Endothelial cell of umbilical vein (primary cell): ENCODE measurements around the gene SPATA22. TPM values are rescaled to one million over a fixed set of nuclear protein-coding genes. Genes with fewer than 3 reads are reported as not detected.

Experiments used
- BruUV-seq: library from RNA; stranded (reverse); fragments of 400-500 nt; replicated peaks from 2 replicates; lab custom pipeline; 2021; lab: Mats Ljungman, UMichigan
- CTCF ChIA-PET: fragments of 300-600, 350-600 bp; sonication (Branson Sonifier 250); formaldehyde crosslinking; loops from one replicate; lab custom pipeline; 2021; ENCODE audit warnings: antibody characterized with exemption, inconsistent platforms; lab: Charles Lee
- POLR2A ChIA-PET: fragments of 300-600, 350-600 bp; sonication (Branson Sonifier 250); formaldehyde crosslinking; loops from one replicate; lab custom pipeline; 2021; ENCODE audit warnings: antibody characterized with exemption, inconsistent platforms; lab: Charles Lee
- DNase-seq: peaks from one replicate; pipeline ENCODE4 v3.0.0-alpha.2; 2011; ENCODE audit warnings: low read depth, low spot score
- FAIRE-seq: peaks from 2 replicates; lab custom pipeline; 2011; peaks lifted over from hg19 to GRCh38; lab: Jason Lieb, UNC
- H2AFZ ChIP-seq: 2 replicates; pipeline ENCODE4 v1.6.0; 2012; ENCODE audit warnings: low read depth, low read length, control low read depth, inconsistent platforms
- H3K27ac ChIP-seq: 2 replicates; pipeline ENCODE4 v1.5.1; 2011; ENCODE audit warnings: low read depth, mild to moderate bottlenecking, control low read depth, low read length, moderate library complexity; ENCODE audit not compliant: insufficient read depth
- H3K27me3 ChIP-seq, 2 experiments: 2 replicates each; pipeline versions ENCODE4 v1.6.0 to v1.6.1; 2011; ENCODE audit warnings: low read length in 2 of 2, mixed read lengths in 1 of 2; ENCODE audit not compliant: control insufficient read depth in 2 of 2, insufficient read depth in 2 of 2
- H3K36me3 ChIP-seq, 2 experiments: 2 replicates in 1 of 2; 3 replicates in 1 of 2; pipeline ENCODE4 v1.5.1; 2011; ENCODE audit warnings: low read length in 2 of 2, mild to moderate bottlenecking in 1 of 2, moderate library complexity in 1 of 2; ENCODE audit not compliant: control insufficient read depth in 2 of 2, insufficient read depth in 2 of 2; ENCODE audit errors: extremely low read depth in 1 of 2
- H3K4me1 ChIP-seq: 3 replicates; pipeline ENCODE4 v1.5.1; 2011; ENCODE audit warnings: mild to moderate bottlenecking, low read length; ENCODE audit not compliant: control insufficient read depth, insufficient read depth; ENCODE audit errors: extremely low read depth
- H3K4me2 ChIP-seq: 2 replicates; pipeline ENCODE4 v1.6.1; 2011; ENCODE audit warnings: low read length, control low read depth, mixed read lengths; ENCODE audit not compliant: insufficient read depth
- H3K4me3 ChIP-seq, 3 experiments: fragments of 200-600 bp in 1 of 3; sonication (generic), shearing (Covaris generic) in 1 of 3; replicated peaks in 1 of 3; 2 replicates each; pipeline ENCODE4 v1.5.1; 2011 to 2016; ENCODE audit warnings: control low read depth in 3 of 3, low read length in 3 of 3, mild to moderate bottlenecking in 2 of 3, inconsistent platforms in 1 of 3, low read depth in 1 of 3, moderate library complexity in 1 of 3; ENCODE audit not compliant: insufficient read depth in 1 of 3
- H3K79me2 ChIP-seq: 2 replicates; pipeline ENCODE4 v1.6.0; 2012; ENCODE audit warnings: low read length, inconsistent platforms; ENCODE audit not compliant: control insufficient read depth, insufficient read depth
- H3K9ac ChIP-seq: replicated peaks from 2 replicates; pipeline ENCODE3; 2011; ENCODE audit warnings: low read length, control low read depth; ENCODE audit not compliant: insufficient read depth; ENCODE audit errors: extremely low read depth
- H3K9me1 ChIP-seq: replicated peaks from 3 replicates; pipeline ENCODE4 v1.6.0; 2011; ENCODE audit warnings: mild to moderate bottlenecking, low read length; ENCODE audit not compliant: control insufficient read depth, insufficient read depth; ENCODE audit errors: extremely low read depth
- H3K9me3 ChIP-seq: replicated peaks from 2 replicates; pipeline ENCODE4 v1.5.1; 2012; ENCODE audit warnings: low read length, inconsistent platforms; ENCODE audit not compliant: control insufficient read depth, insufficient read depth
- H4K20me1 ChIP-seq: replicated peaks from 2 replicates; pipeline ENCODE3; 2011; ENCODE audit warnings: mild to moderate bottlenecking, low read length; ENCODE audit not compliant: control insufficient read depth, insufficient read depth; ENCODE audit errors: extremely low read depth
- CTCF ChIP-seq, 2 donors: IDR thresholded peaks; 1 replicate in 1 of 2; 2 replicates in 1 of 2; pipeline ENCODE4 v1.5.1; 2011; ENCODE audit warnings: low read length in 2 of 2, mild to moderate bottlenecking in 2 of 2, moderate library complexity in 2 of 2, control low read depth in 1 of 2, inconsistent platforms in 1 of 2, low read depth in 1 of 2; ENCODE audit not compliant: insufficient read depth in 1 of 2; ENCODE audit errors: extremely low read depth in 1 of 2
- EZH2 ChIP-seq: IDR thresholded peaks from 2 replicates; pipeline ENCODE4 v1.6.1; 2012; ENCODE audit warnings: borderline replicate concordance, low read depth, mild to moderate bottlenecking, moderate library complexity, low read length, inconsistent platforms; ENCODE audit not compliant: severe bottlenecking
- FOS ChIP-seq: IDR thresholded peaks from 2 replicates; pipeline ENCODE4 v1.6.1; 2011; ENCODE audit warnings: mild to moderate bottlenecking, low read length, moderate library complexity, borderline replicate concordance; ENCODE audit not compliant: insufficient read depth
- GATA2 ChIP-seq: IDR thresholded peaks from 2 replicates; pipeline ENCODE4 v1.7.0; 2011; ENCODE audit warnings: low read depth, mild to moderate bottlenecking, moderate library complexity, mixed read lengths, low read length; ENCODE audit not compliant: insufficient read length, insufficient read depth
- JUN ChIP-seq: IDR thresholded peaks from 2 replicates; pipeline ENCODE4 v1.6.1; 2011; ENCODE audit warnings: borderline replicate concordance, low read depth; ENCODE audit not compliant: insufficient read length, insufficient read depth
- MYC ChIP-seq: IDR thresholded peaks from one replicate; pipeline ENCODE4 v1.6.1; 2011; ENCODE audit warnings: mild to moderate bottlenecking, low read depth, low read length
- POLR2A ChIP-seq: IDR thresholded peaks from 2 replicates; pipeline ENCODE4 v1.6.1; 2012; ENCODE audit warnings: low read depth, mild to moderate bottlenecking, control low read depth, low read length
- POLR2AphosphoS5 ChIP-seq: IDR thresholded peaks from 2 replicates; pipeline ENCODE4 v1.6.1; 2012; ENCODE audit warnings: low read depth, mild to moderate bottlenecking, control low read depth, low read length, moderate library complexity; ENCODE audit not compliant: insufficient read depth
- dilution Hi-C: fragments of 300-500 bp; cut with MboI; formaldehyde crosslinking; loops from one replicate; pipeline ENCODE4 v1.15.0; 2019; ENCODE audit warnings: low sequenced_read_pairs; ENCODE audit not compliant: extremely low pct_ligation_motif_present
- intact Hi-C: fragments of 100-400 bp; cut with micrococcal nuclease; formaldehyde crosslinking; loops from one replicate; pipeline ENCODE4 v1.10.0; 2022
- polyA plus RNA-seq, 4 experiments: library from polyadenylated mRNA; depleted of rRNA in 3 of 4; stranded (reverse) in 3 of 4; unstranded in 1 of 4; fragments of >200 nt; gene quantifications; 2 replicates each; pipeline versions ENCODE4 v1.2.1 to v1.2.3, GENCODE V29; 2011 to 2012; ENCODE audit warnings: missing spikeins in 1 of 4
- total RNA-seq: library from RNA; stranded (reverse); gene quantifications from 2 replicates; pipeline ENCODE4 v1.2.3, GENCODE V29; 2021

SPATA22 gene
- total and polyA plus RNA-seq, 2 donors (not counting 3 experiments of a cell fraction or from before 2014, with no cell fraction given) = 4.3 TPM; not detected in 1

- no peak overlapping the region for H3K27ac ChIP-seq
- dilution Hi-C loops (no loop called here), intact Hi-C loops (no loop called here)
- H3K4me1 ChIP-seq = no peaks in the 10 kb centered on the region
- no peaks in the 10 kb centered on the region for H3K9me1 ChIP-seq
- no peak overlapping the region for H3K4me3 ChIP-seq
- no peak for TF ChIP-seq JUN
- TF ChIP-seq POLR2AphosphoS5 = no peak
- no peak for TF ChIP-seq GATA2
- no peak for TF ChIP-seq EZH2
- no peak for TF ChIP-seq MYC
- TF ChIP-seq CTCF (IDR thresholded peaks at IDR 0.05; ENCODE audit: extremely low read depth in 1 of 2, insufficient read depth in 1 of 2, low read depth in 1 of 2, low read length in 2 of 2) = no peak
- TF ChIP-seq FOS = no peak
- TF ChIP-seq POLR2A = no peak
- ChIA-PET CTCF (no interaction called here), POLR2A (no interaction called here)
- no peaks in the 10 kb centered on the region for H4K20me1 ChIP-seq
- no peaks in the 10 kb centered on the region for H3K9me3 ChIP-seq
- H3K9ac ChIP-seq = no peak overlapping the region
- no peaks in the 10 kb centered on the region for H3K36me3 ChIP-seq
- BruUV-seq = no TSS peak
- DNase-seq (no peak), FAIRE-seq (no peak)
- no peaks in the 10 kb centered on the region for H3K79me2 ChIP-seq
- H2AFZ ChIP-seq = no peak overlapping the region
- H3K4me2 ChIP-seq = no peak overlapping the region
- no peaks in the 10 kb centered on the region for H3K27me3 ChIP-seq
Observed at GRCh38 chr17:3502466-3502865, 30.8 kb upstream of the SPATA22 start.
